PC-3 (cell line): Measurements from ENCODE around the gene CCL22.

Experiments used
- EZH2phosphoT487 ChIP-seq: fragments of 300-600 bp; sonication (generic); IDR thresholded peaks from 2 replicates; pipeline ENCODE4 v1.6.1; 2018; ENCODE audit warnings: mild to moderate bottlenecking, antibody characterized with exemption, low read length, borderline replicate concordance
- TF ChIP-seq, protein P1 (sequence below): fragments of 300-600 bp; sonication (generic); conservative IDR thresholded peaks from 2 replicates; pipeline ENCODE4 v1.5.1; 2017; ENCODE audit warnings: antibody characterized with exemption, low read depth, mild to moderate bottlenecking, low read length

DNA sequence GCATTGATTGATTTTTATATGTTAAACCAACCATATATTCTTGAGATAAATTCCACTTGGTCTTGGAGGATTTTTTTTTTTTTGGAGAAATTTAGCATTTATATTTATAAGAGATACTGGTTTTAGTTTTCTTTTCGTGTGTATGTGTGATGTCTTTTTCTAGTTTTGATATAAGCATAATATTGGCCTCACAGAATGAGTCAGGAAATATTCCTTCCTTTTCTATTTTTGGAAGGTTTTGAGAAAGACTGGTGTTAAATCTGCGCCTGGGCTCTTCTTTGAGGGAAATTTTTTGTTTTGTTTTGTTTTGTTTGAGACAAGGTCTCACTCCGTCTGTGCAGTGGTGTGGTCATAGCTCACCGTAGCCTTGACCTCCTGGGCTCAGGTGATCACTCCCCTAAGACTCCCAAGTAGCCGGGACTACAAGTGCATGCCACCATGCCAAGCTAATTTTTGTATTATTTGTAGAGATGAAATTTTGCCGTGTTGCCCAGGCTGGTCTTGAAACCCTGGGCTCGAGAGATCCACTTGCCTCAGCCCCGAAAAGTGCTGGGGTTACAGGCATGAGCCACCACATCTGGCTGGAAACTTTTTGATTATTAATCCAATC lies 28.8 kb upstream of the CCL22 start:
- TF ChIP-seq, protein P1, sequence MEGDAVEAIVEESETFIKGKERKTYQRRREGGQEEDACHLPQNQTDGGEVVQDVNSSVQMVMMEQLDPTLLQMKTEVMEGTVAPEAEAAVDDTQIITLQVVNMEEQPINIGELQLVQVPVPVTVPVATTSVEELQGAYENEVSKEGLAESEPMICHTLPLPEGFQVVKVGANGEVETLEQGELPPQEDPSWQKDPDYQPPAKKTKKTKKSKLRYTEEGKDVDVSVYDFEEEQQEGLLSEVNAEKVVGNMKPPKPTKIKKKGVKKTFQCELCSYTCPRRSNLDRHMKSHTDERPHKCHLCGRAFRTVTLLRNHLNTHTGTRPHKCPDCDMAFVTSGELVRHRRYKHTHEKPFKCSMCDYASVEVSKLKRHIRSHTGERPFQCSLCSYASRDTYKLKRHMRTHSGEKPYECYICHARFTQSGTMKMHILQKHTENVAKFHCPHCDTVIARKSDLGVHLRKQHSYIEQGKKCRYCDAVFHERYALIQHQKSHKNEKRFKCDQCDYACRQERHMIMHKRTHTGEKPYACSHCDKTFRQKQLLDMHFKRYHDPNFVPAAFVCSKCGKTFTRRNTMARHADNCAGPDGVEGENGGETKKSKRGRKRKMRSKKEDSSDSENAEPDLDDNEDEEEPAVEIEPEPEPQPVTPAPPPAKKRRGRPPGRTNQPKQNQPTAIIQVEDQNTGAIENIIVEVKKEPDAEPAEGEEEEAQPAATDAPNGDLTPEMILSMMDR = no peak
- TF ChIP-seq EZH2phosphoT487 = no peak
